LNCAP (cell line): ENCODE data around the gene AKAP10.

ENCODE experiments used
- TF ChIP-seq, protein P1 (sequence below): fragments of 450-650 bp; IDR thresholded peaks from 2 replicates; pipeline ENCODE4 v1.5.1; 2017; ENCODE audit warnings: mild to moderate bottlenecking

AKAP10 gene

GRCh38 chr17:19915245-19915978, 62.2 kb downstream of the AKAP10 start:
- TF ChIP-seq, protein P1, sequence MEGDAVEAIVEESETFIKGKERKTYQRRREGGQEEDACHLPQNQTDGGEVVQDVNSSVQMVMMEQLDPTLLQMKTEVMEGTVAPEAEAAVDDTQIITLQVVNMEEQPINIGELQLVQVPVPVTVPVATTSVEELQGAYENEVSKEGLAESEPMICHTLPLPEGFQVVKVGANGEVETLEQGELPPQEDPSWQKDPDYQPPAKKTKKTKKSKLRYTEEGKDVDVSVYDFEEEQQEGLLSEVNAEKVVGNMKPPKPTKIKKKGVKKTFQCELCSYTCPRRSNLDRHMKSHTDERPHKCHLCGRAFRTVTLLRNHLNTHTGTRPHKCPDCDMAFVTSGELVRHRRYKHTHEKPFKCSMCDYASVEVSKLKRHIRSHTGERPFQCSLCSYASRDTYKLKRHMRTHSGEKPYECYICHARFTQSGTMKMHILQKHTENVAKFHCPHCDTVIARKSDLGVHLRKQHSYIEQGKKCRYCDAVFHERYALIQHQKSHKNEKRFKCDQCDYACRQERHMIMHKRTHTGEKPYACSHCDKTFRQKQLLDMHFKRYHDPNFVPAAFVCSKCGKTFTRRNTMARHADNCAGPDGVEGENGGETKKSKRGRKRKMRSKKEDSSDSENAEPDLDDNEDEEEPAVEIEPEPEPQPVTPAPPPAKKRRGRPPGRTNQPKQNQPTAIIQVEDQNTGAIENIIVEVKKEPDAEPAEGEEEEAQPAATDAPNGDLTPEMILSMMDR = no peak

GRCh38 chr17:19911033-19911432, 66.6 kb downstream of the AKAP10 start:
- TF ChIP-seq, protein P1 = no peak

GRCh38 chr17:19909139-19909538, 68.5 kb downstream of the AKAP10 start:
- TF ChIP-seq, protein P1 = no peak

- TF ChIP-seq, protein P1 = no peak
These were observed 72.1 kb downstream of the AKAP10 start for GRCh38 chr17:19905502-19905901.

GRCh38 chr17:19904924-19905323, 72.7 kb downstream of the AKAP10 start:
- TF ChIP-seq, protein P1 = no peak

GRCh38 chr17:19904412-19904811, 73.2 kb downstream of the AKAP10 start:
- TF ChIP-seq, protein P1 = no peak

- TF ChIP-seq, protein P1 = no peak
These were observed 76.8 kb downstream of the AKAP10 start for GRCh38 chr17:19900809-19901208.

- TF ChIP-seq, protein P1 = no peak
These were observed 79.7 kb downstream of the AKAP10 start for GRCh38 chr17:19897903-19898302.
